Activated CD8-positive, alpha-beta memory T cell treated with anti-CD3 and anti-CD28 coated beads, Interleukin-2, amount 50 U/mL, for 24 hours (primary cell): Measurements from ENCODE around the gene OR2S2.
"Not testable (repeated sequence)": the region's sequence is repeated elsewhere in the genome, so short reads cannot be mapped to it uniquely, and the experiment has no call there.

ENCODE experiments used
- DNase-seq: peaks from one replicate; pipeline ENCODE4 v3.0.0-alpha.2; 2020; ENCODE audit errors: extremely low read depth

OR2S2 gene

DNA sequence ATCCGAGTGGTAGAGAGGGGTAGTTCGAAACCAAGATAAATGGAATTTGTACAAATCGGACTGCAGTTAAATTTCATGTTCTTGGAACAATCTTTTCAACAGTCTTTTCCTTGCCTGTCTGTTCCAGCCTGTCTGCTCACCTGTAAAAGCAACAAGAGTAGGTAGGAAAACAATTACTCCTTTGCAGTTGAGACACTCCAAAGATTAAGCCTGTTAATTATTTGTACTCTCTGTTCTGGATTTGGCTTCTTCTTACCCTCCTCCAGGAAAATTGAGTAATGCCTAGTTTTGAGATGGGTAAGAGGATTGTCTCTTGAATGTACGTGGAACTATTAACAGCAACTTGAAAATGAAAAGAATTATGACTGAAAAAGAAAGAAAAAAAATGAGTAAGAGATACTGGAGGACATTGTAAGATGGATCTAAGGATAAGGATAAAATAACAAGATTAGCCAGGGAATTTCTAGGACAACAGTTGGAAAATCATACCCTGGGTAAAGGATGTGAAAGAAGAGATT lies 24.3 kb downstream of the OR2S2 start:
- no peak for DNase-seq

DNA sequence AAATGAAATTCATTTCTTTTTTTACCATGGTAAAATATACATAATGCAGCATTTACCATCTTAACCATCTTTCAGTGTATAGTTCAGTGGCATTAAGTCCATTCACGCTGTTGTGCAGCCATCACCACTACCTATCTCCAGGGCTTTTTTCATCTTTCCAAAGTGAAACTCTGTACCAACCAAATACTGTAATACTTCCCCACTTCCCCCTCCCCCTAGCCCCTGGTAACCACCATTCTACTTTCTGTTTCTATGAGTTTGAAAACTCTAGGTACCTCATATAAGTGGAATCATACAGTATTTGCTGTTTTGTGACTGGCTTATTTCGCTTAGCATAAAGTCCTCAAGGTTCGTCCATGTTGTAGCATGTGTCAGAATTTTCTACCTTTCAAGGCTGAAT lies 25.2 kb downstream of the OR2S2 start:
- no peak for DNase-seq

DNA sequence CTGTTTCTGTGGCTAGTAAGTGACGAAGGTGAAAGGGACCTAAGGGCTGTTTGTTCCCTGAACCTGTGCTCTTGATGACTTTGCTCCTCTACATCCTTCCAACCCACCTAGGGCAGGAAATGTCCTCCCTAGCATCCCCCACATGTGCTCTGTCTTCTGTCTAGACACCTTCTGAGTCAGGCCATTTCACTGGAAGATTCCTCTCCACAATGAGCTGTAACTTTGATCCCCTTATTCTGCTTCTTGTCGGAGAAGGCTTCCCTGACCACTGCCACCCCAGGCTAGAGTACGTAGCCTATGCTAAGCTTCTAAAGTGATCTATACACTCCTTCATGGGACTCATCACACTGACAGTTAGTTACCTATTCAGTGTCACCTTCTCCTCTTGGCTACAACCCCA lies 27.0 kb downstream of the OR2S2 start:
- DNase-seq = no peak

DNA sequence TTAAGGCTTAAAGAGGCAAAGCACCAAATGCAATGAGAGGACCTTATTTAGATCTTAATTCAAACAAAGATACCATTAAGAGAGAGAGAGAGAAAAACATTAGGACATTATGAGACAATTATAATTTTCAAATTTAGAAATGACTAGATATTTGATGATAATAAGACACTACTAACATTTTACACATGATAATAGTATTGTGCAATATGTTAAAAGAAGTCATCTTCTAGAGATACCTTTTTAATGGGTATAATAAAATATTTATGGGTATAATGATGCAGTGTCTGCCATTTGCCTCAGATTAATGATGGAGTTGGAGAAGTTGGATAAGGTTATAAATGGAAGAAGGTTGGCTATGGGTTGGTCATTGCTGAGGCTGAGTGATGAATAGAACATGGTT lies 27.4 kb downstream of the OR2S2 start:
- DNase-seq = no peak

DNA sequence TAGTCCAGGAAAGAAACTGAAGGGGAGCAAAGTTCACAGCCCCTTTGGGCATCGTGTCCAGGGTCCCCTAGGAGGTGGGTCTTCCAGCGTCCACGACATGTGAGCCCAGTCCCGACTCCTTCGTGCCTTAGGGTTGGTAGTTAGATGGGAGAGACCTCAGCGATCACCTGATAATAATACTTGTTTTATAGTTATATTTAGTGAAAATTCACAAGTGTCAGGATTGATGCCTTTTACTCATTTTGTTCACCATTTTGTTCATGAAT lies 28.6 kb downstream of the OR2S2 start:
- no peak for DNase-seq

DNA sequence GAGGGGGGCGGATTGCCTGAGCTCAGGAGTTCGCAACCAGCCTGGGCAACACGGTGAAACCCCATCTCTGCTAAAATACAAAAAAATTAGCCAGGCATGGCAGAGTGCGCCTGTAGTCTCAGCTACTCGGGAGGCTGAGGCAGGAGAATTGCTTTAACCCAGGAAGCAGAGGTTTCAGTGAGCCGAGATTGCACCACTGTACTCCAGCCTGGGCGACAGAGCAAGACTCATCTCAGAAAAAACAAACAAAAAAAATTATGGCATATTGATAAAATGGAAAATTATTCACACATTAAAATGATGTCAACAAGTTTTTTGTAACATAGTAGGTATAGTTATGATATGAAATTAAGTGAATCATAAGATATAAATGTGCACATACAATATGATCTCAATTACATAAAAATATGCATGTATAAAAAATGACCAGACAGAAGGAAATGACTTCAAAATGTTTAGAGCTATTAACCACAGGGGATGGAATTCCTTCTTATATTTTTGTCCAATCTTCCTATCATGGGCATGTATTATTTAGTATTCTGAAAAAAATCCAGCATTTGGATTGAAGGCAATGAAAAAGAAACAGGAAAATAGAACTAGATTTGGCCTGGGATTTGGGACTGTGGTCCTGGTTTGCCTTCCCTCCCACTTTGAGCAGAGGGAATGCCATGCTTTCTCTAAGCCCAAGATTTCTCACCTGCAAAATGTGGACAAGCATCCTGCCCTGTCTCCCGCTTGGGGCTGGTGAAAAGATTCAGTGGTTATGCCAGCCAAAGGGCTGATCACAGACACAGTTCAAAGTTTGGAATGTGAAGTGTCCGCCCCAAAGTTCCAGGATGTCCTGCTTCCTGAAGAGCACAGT lies 29.1 kb downstream of the OR2S2 start:
- no peak for DNase-seq

DNA sequence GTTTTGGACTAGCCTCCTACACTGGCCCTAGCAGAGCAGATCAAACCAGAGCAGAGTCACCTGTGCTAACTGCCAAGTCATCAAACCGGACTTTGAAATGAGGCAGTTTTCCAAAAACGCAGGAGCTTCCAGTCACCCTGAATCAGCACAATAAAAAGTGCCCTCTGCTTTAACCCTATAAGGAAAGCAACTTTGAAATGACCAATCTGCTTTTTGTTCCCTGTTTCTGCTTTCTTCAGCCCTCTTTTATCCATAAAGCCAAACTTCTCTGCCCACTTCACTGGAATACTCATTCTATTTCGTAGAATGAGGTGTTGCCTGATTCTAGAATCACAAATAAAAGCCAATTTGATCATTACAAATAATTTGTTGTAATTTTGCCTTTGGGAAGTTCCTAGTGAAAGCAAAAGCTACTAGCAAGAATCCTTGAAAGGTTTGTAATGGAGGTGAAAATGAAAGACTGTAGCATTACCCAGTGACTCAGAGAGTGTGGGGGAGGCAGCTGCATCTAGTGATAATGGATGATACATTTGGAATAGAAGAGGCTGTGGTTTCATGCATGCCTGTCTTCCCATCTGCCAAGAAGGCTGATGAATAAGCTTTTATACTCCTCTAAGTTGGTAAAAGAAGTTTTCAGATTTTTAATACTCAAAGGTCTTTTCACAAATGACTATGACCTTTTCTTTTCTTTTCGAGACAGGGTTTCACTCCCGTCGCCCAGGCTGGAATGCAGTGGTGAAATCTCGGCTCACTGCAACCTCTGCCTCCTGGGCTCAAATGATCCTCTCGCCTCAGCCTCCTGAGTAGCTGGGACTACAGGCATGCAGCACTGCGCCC lies 33.8 kb downstream of the OR2S2 start:
- no peak for DNase-seq

DNA sequence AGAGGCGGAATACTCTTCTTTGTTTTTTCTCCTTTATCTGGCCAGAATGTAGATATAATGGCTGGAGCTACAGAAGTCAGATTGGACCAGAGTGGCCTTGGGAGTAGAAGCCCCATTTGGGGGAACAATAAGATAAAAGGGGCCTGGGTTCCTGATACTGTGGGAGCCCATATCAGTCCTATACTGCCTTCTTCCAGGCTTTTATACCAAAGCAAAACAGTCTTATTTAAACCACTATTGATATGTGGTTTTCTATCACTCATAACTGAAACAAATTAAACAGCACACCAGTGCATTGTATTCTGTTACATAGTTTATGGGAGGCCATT lies 34.4 kb downstream of the OR2S2 start:
- DNase-seq = no peak

DNA sequence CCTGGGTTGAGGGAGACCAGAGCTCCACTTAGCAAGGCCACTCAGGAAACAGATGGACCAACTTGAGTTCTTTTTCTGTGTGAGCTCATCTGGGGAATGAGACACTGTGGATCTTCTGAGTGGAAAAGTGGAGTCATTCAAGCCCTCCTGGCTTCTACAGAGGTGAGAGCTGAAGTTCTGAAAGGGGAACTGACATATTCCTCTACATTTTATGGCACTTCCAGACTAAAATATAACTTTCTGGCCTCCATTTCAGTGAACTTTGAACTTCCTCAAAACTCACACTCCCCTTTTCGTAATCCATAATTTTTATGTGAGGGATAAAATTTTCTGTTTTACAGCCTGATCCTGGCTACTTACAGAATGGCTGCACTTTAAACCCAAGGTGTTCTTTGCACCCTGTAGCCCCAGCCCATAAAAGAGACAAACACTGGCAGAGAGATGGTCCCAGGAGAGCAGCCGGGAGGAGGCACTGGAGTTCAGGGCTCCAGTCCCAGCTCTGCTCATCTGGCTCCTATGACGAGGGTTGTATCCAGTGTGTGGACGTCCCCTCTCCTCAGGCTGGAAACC lies 37.8 kb downstream of the OR2S2 start:
- no peak for DNase-seq

DNA sequence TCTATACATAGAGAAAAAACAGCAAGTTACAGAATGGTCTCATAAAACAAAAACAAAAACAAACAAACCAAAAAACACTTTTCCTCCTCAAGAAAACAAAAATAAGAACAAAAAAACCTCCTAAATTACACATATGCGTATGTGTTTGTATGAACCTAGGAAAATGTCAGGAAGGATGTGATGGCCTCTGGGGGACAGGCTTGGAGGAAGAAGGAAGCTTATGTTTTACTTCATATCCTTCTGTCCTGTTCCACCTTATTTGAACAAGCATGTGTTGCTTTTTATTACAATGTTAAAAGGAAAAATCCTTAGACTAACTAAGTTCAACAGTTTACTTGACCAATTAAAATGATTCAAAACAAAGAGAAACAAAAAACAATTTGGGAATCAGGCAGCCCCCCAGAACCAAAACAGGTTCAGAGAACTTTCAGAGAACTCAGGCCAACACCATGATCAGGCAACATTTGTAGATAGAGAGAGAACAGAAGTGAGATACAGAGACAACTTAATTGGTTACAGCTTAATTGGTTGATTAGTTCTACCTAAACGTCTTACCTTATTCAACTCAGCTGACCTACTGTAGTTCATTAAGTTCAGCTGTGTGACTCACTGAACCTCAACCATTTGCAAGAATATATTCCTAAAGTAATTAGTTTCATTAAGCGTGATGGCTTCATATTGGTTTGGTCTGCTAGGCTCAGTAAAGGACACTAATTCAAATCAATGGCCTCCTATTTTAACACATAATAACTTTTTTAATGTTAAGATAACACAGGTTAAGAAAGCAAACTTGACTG lies 38.5 kb downstream of the OR2S2 start:
- no peak for DNase-seq

DNA sequence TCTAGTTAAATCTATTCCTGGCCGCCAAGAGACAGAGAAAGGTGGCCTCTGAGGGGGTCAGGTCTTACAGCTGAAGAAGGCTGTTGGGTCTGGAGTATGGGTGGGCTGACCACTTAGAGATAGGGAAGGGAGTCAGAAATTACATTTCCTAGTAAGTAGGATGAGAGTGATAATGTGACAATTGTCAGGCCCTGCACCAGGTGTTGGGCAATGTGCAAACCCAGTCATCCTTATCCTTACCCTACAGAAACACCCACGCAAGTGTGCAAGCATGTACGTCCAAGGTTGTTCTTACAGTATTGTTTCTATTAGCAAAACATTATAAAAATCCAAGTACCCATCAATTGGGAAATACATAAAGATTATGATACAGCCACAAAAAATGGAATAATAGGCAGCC lies 39.2 kb downstream of the OR2S2 start:
- DNase-seq = no peak

DNA sequence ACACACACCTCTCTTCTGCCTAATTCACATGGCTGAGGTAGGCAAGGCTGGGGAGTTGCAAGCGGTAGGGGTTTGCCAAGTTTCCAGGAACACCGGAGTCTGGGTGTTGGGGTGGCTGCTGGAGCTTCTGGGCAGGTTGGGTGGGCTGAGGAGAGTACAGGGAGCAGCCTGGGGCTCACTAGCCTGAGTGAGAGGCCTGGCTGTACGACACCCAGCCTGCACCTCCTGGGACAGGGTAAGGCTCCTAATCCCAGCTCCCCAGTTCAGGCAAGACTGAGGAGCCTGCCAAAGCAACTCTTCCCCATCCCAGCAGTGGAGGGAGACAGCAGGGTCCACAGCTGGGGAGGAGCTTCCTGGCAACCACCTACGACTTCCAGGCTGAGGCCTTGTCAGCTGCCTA lies 40.7 kb downstream of the OR2S2 start:
- no peak for DNase-seq

DNA sequence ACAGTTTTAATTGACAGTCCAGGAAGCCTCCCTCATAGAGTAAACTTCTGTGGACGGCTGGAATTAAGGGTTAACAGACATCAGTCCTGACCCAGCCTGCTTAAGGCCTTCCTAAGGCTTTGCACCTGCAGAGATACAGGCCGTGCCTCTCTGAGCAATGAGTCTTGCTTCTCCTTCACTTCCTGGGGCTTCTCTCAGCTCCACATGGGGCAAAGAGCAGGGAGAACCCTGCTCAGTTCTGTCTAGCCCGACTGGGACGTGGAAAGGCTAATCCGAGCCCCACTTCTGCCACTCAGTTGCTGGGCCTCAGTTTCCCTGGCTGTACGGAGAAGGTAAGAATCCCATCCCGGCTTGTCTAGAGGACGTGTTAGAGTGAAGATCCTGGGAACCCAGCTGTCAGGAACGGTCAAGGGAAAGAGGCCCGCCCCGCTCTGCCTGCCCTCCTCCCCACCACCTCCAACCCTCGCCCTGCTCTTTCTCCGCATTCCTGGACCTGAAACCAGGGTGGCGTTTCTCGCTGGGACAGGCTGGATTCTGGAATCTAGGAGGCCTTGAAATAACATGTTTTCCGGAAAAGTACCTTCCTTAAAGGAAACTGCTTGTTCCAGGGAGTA lies 42.2 kb downstream of the OR2S2 start:
- DNase-seq = no peak

DNA sequence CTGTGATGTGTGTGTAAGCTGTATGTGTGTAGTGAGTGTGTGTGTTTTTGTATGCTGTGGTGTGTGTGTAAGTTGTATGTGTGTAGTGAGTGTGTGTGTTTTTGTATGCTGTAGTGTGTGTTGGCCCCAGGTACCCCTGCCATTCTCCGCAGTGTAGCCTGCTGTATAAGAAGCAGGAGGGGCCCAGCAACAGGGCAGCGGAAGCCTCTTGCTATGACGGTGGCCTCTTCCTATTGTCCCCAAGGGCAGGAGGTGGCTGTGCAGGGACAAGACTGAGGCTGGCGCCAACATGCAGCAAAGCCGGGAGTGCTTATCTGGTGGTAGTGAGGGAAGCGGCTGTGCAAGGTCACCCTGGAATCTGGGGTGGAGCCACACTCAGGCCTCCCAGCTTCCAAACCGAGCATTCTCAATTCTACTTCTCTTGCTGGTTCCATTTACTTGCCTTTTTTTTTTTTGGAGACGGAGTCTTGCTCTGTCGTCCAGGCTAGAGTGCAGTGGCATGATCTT lies 43.6 kb downstream of the OR2S2 start:
- DNase-seq = no peak

DNA sequence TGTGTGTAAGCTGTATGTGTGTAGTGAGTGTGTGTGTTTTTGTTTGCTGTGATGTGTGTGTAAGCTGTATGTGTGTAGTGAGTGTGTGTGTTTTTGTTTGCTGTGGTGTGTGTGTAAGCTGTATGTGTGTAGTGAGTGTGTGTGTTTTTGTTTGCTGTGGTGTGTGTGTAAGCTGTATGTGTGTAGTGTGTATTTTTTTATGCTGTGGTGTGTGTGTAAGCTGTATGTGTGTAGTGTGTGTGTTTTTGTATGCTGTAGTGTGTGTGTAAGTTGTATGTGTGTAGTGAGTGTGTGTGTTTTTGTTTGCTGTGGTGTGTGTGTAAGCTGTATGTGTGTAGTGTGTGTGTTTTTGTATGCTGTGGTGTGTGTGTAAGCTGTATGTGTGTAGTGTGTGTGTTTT lies 44.5 kb downstream of the OR2S2 start:
- not testable (repeated sequence) for DNase-seq

DNA sequence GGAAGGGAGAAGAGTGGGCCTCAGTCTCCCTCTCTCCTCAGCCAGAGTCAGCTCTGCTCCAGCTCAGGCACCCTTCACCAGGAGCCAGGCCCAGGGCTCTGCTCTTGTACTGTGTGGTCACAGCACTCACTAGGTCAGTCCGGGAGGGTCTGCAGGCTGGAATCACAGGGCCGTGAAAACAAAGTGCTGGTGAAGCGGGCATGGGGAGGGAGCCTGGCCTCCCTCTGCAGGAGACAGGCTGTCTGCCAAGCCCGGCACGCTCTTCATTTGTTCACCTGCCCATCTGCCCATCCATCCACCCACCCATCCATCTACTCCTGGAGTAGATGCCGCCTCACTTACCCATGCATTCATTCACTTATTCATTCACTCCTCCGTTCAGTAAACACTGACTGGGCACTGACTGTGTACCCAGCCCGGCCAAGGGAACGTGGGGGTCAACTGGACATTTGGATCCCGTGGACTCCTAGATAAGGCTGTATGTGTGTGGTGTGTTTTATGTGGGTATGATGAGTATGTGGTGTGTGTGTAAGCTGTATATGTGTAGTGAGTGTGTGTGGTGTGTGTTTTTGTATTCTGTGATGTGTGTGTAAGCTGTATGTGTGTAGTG lies 45.1 kb downstream of the OR2S2 start:
- DNase-seq = no peak

DNA sequence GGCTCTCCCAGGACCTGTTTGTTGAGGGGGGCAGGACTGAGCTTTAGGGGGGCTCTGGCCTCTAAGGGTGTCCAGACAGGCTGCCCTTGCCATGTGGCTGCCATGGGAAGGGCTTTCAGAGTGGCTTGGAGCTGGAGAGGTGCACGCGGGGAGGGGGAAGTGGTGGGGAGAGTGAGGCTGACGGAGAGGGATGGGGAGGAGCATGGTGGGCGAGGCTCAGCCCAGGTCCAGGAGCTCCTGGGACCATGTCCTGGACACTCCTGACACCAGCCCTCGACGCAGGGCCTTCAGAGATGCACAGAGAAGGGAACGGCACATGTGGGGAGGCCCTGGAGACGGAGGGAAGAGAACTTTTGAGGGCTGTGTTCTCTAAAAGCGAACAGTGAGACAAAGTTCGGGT lies 46.3 kb downstream of the OR2S2 start:
- no peak for DNase-seq

DNA sequence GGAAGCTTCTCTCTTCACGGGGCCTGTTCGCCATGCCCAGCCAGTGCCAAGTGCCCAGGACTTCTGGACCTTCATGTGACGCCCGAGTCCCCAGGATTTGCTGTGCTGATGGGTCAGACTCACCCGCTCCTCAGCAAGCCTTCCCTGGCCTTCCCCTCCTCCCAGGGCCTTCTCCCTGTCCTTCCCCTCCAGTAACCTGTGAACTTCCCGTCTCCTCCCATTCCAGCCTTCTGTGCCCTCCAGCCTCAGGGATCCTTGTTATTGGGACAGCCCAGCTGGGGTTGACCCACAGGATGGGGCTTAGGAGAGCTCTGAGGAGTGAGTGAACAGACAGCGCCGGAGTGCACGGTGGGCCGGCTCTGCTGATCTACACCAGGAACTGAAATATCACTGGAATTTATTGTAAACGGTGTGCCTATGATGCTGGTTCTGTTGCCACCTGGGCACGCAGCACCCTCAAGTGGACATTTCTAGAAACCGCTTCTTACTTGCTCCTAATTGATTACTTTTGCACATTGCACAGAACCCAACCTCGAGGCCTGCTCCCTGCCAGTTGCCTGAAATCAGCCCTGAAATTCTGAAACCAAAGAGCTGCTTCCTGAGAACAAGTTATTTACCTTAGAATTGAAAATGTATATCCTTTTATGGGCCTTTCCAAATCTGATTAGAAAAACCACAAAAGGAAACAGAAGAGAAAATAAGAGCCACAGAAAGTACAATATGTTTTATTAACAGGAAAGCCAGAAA lies 47.2 kb downstream of the OR2S2 start:
- no peak for DNase-seq

DNA sequence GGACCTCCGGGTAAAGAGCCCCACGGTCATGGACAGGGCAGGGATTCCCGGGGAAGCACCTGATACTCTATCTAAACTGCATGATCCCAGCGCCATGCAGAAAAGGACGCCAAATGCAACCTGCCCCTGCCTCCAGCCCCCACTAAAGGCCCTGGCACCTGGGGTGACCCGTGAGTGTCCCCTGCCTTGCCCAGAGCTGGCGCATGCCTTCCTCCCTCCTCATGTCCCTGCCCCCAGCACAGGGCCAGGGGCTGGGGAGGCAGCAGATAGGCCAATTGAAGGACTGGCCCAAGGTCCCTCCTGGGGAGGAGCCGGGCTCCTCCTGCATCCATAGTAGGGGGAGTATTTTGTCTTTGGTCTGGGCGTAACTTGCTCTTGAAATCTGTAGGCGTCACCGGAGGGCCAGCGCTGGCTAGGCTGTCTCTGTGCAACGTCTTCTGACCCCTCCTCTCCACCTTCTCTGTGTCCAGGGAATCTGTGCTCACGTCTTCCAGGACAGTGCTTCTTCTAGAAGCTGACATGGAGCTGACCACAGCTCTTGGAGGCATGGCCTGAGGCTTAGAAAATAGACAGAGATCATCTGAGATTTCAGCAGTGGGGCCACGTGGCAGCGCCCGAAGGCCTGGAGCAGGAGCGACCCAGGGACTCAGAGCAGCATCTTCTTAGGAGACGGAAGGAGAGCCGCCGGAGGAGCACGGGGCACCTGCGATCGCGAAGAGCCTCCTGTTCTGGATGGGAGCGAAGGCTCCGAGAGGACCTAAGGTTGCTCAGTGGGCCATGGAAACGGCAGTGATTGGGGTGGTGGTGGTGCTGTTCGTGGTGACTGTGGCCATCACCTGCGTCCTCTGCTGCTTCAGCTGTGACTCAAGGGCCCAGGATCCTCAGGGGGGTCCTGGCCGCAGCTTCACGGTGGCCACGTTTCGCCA lies 48.0 kb downstream of the OR2S2 start:
- DNase-seq = no peak
